Measurements from ENCODE around the gene PTK6. TPM values are rescaled to one million over a fixed set of nuclear protein-coding genes. Genes with fewer than 3 reads are reported as not detected.

PTK6 gene
- polyA plus RNA-seq, 2 of the 4 experiments (the other 2 are of a cell fraction): 1.2 to 2.0 TPM

- DNase-seq (ENCODE audit: low read depth in 1 of 2, low spot score in 1 of 2): peak; percentile 75 to 78
- WGBS (ENCODE audit: missing lambda C conversion rate): 57% methylated on average over 6 of the region's 19 CpGs
- peak; percentile 38 to 59 for ATAC-seq
- Histone ChIP-seq H3K27ac (peak overlapping the region in 1 of 2 experiments; percentile 66; a peak in 3 of 6 replicates), H3K4me1 (peaks cover 11% of the 10 kb centered on the region), H3K9me3 (no peaks in the 10 kb centered on the region), H3K4me2 (peak overlapping the region; percentile 42; the same call in 2 of the 3 replicates), H3K4me3 (no peak overlapping the region)
- TF ChIP-seq MAFK (IDR thresholded peaks at IDR 0.05; ENCODE audit: partially characterized antibody): peak; percentile 24
- TF ChIP-seq REST (IDR thresholded peaks at IDR 0.05): no peak
- ChIA-PET POLR2A (interaction anchor here (0.7 kb wide), 1 partner anchor 320 kb away, joined by 3 read pairs; the partner anchor contains the start of gene TPD52L2), CTCF (interaction anchor here (1.0 to 3.3 kb wide), 3 partner anchors 7 to 429 kb away, joined by 3 to 22 read pairs (median 4); partner anchors contain the start of gene PTK6)
- no peak for FAIRE-seq
Measured at GRCh38 chr20:63544958-63545516, 7.9 kb upstream of the PTK6 start.

- peak overlapping the region in 1 of 2 experiments; percentile 66; a peak in 1 of 6 replicates for H3K27ac ChIP-seq
- H3K4me2 ChIP-seq: no peak overlapping the region
- H3K4me3 ChIP-seq: no peak overlapping the region
- H3K9me3 ChIP-seq: no peaks in the 10 kb centered on the region
- TF ChIP-seq CHD4 (IDR thresholded peaks at IDR 0.05; ENCODE audit: borderline replicate concordance): no peak
- no peak for TF ChIP-seq ELK1 (IDR thresholded peaks at IDR 0.05; ENCODE audit: low read depth, low read length)
- TF ChIP-seq EP300 (IDR thresholded peaks at IDR 0.05): no peak
- no peak for TF ChIP-seq ZFP36 (IDR thresholded peaks at IDR 0.05; ENCODE audit: borderline replicate concordance, partially characterized antibody)
- no peak for TF ChIP-seq PBX3 (IDR thresholded peaks at IDR 0.05)
- no peak for TF ChIP-seq TFCP2L1 (CRISPR knock-in tag; IDR thresholded peaks at IDR 0.05)
- TF ChIP-seq CBX2 (IDR thresholded peaks at IDR 0.05; ENCODE audit: borderline replicate concordance, low read depth): no peak
- no peak for TF ChIP-seq RFX5 (IDR thresholded peaks at IDR 0.05)
- TF ChIP-seq EHF (CRISPR knock-in tag; IDR thresholded peaks at IDR 0.05): no peak
- TF ChIP-seq FOSB (CRISPR knock-in tag; IDR thresholded peaks at IDR 0.05): no peak
- no peak for TF ChIP-seq HDAC2 (IDR thresholded peaks at IDR 0.05)
- TF ChIP-seq HOXB5 (CRISPR knock-in tag; IDR thresholded peaks at IDR 0.05): no peak
- no peak for TF ChIP-seq RAD21 (conservative IDR thresholded peaks at IDR 0.05 in 1 of 2, IDR thresholded peaks at IDR 0.05 in 1 of 2)
- no peak for TF ChIP-seq HES2 (IDR thresholded peaks at IDR 0.05)
- TF ChIP-seq ZSCAN20 (CRISPR knock-in tag; IDR thresholded peaks at IDR 0.05): no peak
- no peak for TF ChIP-seq FOXS1 (CRISPR knock-in tag; IDR thresholded peaks at IDR 0.05)
- FAIRE-seq (no peak), DNase-seq (ENCODE audit: low read depth in 1 of 2, low spot score in 1 of 2) (no peak), ATAC-seq (peak; percentile 1 to 14; a peak in 3 of 6 replicates)
- peaks cover 11% of the 10 kb centered on the region for H3K4me1 ChIP-seq
- WGBS (ENCODE audit: missing lambda C conversion rate): 78% methylated on average over 15 of the region's 27 CpGs
- CTCF ChIA-PET: interaction anchor here (0.7 to 1.3 kb wide), 2 partner anchors 123 to 319 kb away, joined by 3 read pairs; no protein-coding TSS in a partner anchor
- POLR2A ChIA-PET: interaction anchor here (0.7 kb wide), 1 partner anchor 321 kb away, joined by 3 read pairs; the partner anchor contains the start of gene TPD52L2
Measured at GRCh38 chr20:63544241-63544957, 7.2 kb upstream of the PTK6 start.

Data from A549 (cell line).